Psoas muscle (tissue), 8 donors: ENCODE data around the gene ZNF609. TPM values are rescaled to one million over a fixed set of nuclear protein-coding genes. Genes with fewer than 3 reads are reported as not detected.

Experiments
- ATAC-seq, 4 donors: fragments of 200-7000 bp; cut with Tn5 transposase; one replicate each; pipeline ENCODE4 v1.9.1; 2020; ENCODE audit warnings: moderate library complexity in 3 of 4, mild to moderate bottlenecking in 2 of 4
- DNase-seq, 2 donors: peaks; one replicate each; pipeline ENCODE4 v3.0.0-alpha.2; 2020
- H3K27ac ChIP-seq: fragments of 200-600 bp; one replicate; pipeline ENCODE4 v1.8.0; 2022
- H3K27me3 ChIP-seq, 3 donors: fragments of 200-600 bp in 1 of 3; one replicate each; pipeline versions ENCODE4 v1.6.1 to v1.8.0; 2013 to 2022; ENCODE audit warnings: low read length in 2 of 3, mild to moderate bottlenecking in 2 of 3, moderate library complexity in 1 of 3; ENCODE audit not compliant: insufficient read depth in 3 of 3
- H3K36me3 ChIP-seq, 2 donors: fragments of 200-600 bp in 1 of 2; one replicate each; pipeline versions ENCODE4 v1.6.1 to v1.8.0; 2013 to 2022; ENCODE audit warnings: low read depth in 1 of 2, mild to moderate bottlenecking in 1 of 2, moderate library complexity in 1 of 2; ENCODE audit not compliant: insufficient read depth in 1 of 2
- H3K4me1 ChIP-seq: fragments of 200-600 bp; one replicate; pipeline ENCODE4 v1.8.0; 2022
- H3K4me3 ChIP-seq: fragments of 200-600 bp; one replicate; pipeline ENCODE4 v1.8.0; 2022; ENCODE audit warnings: mild to moderate bottlenecking
- H3K9me3 ChIP-seq: fragments of 200-600 bp; one replicate; pipeline ENCODE4 v1.8.0; 2022
- CTCF ChIP-seq: fragments of 200-600 bp; IDR thresholded peaks from one replicate; pipeline ENCODE4 v1.8.0; 2022; ENCODE audit warnings: antibody characterized with exemption
- WGBS, 3 donors: extraction: QIAGEN DNeasy Blood & Tissue Kit; methylation state at CpG; one replicate each; pipeline versions ENCODE4 v1.1.6 to v1.1.7; 2013; 5-methylcytosine and 5-hydroxymethylcytosine counted together
- intact Hi-C, 2 donors: fragments of 100-400 bp; cut with DNase I; formaldehyde crosslinking; loops; one replicate each; pipeline versions ENCODE4 v1.11.0 to v1.14.2; 2022
- polyA plus RNA-seq, 3 donors: library from polyadenylated mRNA; stranded (reverse); fragments of 200-250 nt; gene quantifications; one replicate each; pipeline ENCODE4 v1.2.3, GENCODE V29; 2013
- total RNA-seq, 4 donors: library from RNA; stranded (reverse); fragmentation: NEBNext Ultra II Directional in 2 of 4; extraction: Animal tissue kit (Norgen Biotek cat#: 25700) in 2 of 4; gene quantifications; one replicate each; pipeline versions ENCODE4 v1.2.1 to v1.2.4, GENCODE V29; 2021 to 2023
- donor health status: healthy with polysubstance abuse.
- donor health status: DM: no; HTN: no; CAD: no; lungs with moderate emphysema.
- donor health status: Bipolar disorder and iron deficiency.
- donor health status: healthy.
- donor health status: DM: yes; HTN: yes; CAD: no.
- donor health status: DM: no; HTN: no; CAD: no.
- donor health status: DM: no; HTN: no; CAD: no.
- donor health status: DM: yes; HTN: yes; CAD: no.

ZNF609 gene
- total and polyA plus RNA-seq, 7 donors, result 3.2 to 15.0 (median 10.2) TPM

GRCh38 chr15:64530918-64531317 is 70.5 kb downstream of the ZNF609 start:
- TF ChIP-seq CTCF, result no peak
- H3K4me1 ChIP-seq, result peaks cover 10% of the 10 kb centered on the region
- ATAC-seq, result no peak

DNA sequence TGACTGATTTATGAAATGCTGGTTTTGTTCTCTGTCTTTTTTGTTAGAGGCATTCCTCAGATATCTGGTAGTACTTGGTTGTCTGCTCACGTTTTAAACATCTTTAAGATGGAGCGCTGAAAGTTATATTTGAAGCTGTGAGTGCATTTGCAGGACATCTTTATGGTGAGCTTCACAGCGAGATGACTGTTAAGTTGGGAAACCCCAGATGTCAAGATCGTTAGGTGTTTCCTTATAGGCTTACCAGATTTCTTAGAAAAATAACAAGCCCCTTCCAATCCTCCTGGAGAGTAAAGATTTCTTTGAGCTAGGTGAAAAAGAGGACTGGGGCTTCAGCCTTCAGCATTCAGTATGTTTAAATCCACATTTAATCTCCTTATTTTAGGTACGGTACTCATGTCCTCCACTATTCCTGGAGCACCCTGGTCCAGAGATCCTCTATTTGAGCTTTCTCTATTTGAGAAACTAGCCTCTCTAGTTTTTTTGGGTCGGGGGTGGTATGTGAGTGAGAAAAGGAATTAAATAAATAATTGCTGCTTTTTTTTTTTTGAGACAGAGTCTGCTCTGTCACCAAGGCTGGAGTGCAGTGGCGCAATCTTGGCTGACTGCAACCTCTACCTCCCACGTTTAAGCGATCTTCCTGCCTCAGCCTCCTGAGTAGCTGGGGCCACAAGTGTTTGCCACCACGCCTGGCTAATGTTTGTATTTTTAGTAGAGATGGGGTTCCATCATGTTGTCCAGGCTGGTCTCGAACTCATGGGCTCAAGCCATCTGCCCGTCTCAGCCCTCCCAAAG is 72.3 kb downstream of the ZNF609 start:
- H3K4me3 ChIP-seq, result no peak overlapping the region
- ATAC-seq, result no peak
- peaks cover 4% of the 10 kb centered on the region for H3K4me1 ChIP-seq
- TF ChIP-seq CTCF, result no peak
- 86 to 89% (median 88%) methylated on average over 12 of the region's 12 CpGs for WGBS, 3 donors
- no peak overlapping the region for H3K27ac ChIP-seq
- no peaks in the 10 kb centered on the region for H3K27me3 ChIP-seq
- intact Hi-C loops, result no loop called here
- no peaks in the 10 kb centered on the region for H3K36me3 ChIP-seq
- no peaks in the 10 kb centered on the region for H3K9me3 ChIP-seq
- no peak for DNase-seq

More at GRCh38 chr15:64530918-64531317, 70.5 kb downstream of the ZNF609 start:
- no peaks in the 10 kb centered on the region for H3K9me3 ChIP-seq
- H3K36me3 ChIP-seq, result no peaks in the 10 kb centered on the region
- H3K27me3 ChIP-seq, result no peaks in the 10 kb centered on the region
- no peak for DNase-seq
- intact Hi-C loops, result no loop called here
- no peak overlapping the region for H3K27ac ChIP-seq
- H3K4me3 ChIP-seq, result no peak overlapping the region

- H3K36me3 ChIP-seq, result no peaks in the 10 kb centered on the region
- H3K4me3 ChIP-seq, result no peak overlapping the region
- no peaks in the 10 kb centered on the region for H3K27me3 ChIP-seq
- H3K9me3 ChIP-seq, result no peaks in the 10 kb centered on the region
- TF ChIP-seq CTCF, result no peak
- ATAC-seq (no peak), DNase-seq (no peak)
- 88 to 92% (median 89%) methylated on average over 4 of the region's 4 CpGs for WGBS, 3 donors
- intact Hi-C loops, result no loop called here
- no peak overlapping the region for H3K27ac ChIP-seq
- H3K4me1 ChIP-seq, result peaks cover 4% of the 10 kb centered on the region
These were observed 75.3 kb downstream of the ZNF609 start for GRCh38 chr15:64535460-64536243.

- intact Hi-C loops, result no loop called here
- Histone ChIP-seq H3K9me3 (no peaks in the 10 kb centered on the region), H3K4me1 (peaks cover 4% of the 10 kb centered on the region), H3K27ac (no peak overlapping the region), H3K27me3 (no peaks in the 10 kb centered on the region), H3K36me3 (no peaks in the 10 kb centered on the region), H3K4me3 (no peak overlapping the region)
- no peak for ATAC-seq
- 84 to 94% (median 91%) methylated on average over 6 of the region's 6 CpGs for WGBS, 3 donors
- TF ChIP-seq CTCF, result no peak
- DNase-seq, result no peak
These were observed 76.0 kb downstream of the ZNF609 start for GRCh38 chr15:64536244-64536836.
